H1 (cell line): ENCODE measurements around the gene ENOPH1. TPM values are rescaled to one million over a fixed set of nuclear protein-coding genes. Genes with fewer than 3 reads are reported as not detected.

ENCODE experiments used
- CTCF ChIA-PET: fragments of 300-600 bp; sonication (Branson Sonifier 250); formaldehyde crosslinking; loops from one replicate; lab custom pipeline; 2021; ENCODE audit not compliant: partially characterized antibody; lab: Charles Lee
- POLR2A ChIA-PET: fragments of 300-600 bp; sonication (Branson Sonifier 250); formaldehyde crosslinking; loops from one replicate; lab custom pipeline; 2021; ENCODE audit warnings: inconsistent platforms; ENCODE audit not compliant: partially characterized antibody; lab: Charles Lee
- DNase-seq, 2 experiments: peaks; one replicate each; pipeline versions ENCODE4 v3.0.0 to v3.0.0-alpha.2; 2010 to 2022; ENCODE audit warnings: low spot score in 2 of 2, low read depth in 1 of 2, mixed read lengths in 1 of 2
- FAIRE-seq: peaks from 2 replicates; lab custom pipeline; 2011; peaks lifted over from hg19 to GRCh38; lab: Jason Lieb, UNC
- H2AFZ ChIP-seq: 2 replicates; pipeline ENCODE4 v1.8.1; 2012; ENCODE audit warnings: low read length, inconsistent platforms
- H2AK5ac ChIP-seq: 2 replicates; pipeline ENCODE4 v1.6.1; 2013; ENCODE audit warnings: low read depth, low read length
- H2BK120ac ChIP-seq: replicated peaks from 2 replicates; pipeline ENCODE3; 2013; ENCODE audit warnings: low read depth, low read length, inconsistent platforms
- H2BK12ac ChIP-seq: 2 replicates; pipeline ENCODE4 v1.6.1; 2013; ENCODE audit warnings: low read depth, low read length
- H2BK15ac ChIP-seq: 2 replicates; pipeline ENCODE4 v1.6.1; 2013; ENCODE audit warnings: low read length
- H2BK20ac ChIP-seq: 2 replicates; pipeline ENCODE4 v1.6.1; 2013; ENCODE audit warnings: low read length
- H2BK5ac ChIP-seq: 2 replicates; pipeline ENCODE4 v1.6.1; 2013; ENCODE audit warnings: low read depth, low read length
- H3K14ac ChIP-seq: 2 replicates; pipeline ENCODE4 v1.6.1; 2013; ENCODE audit warnings: inconsistent platforms; ENCODE audit not compliant: insufficient read length
- H3K18ac ChIP-seq: 2 replicates; pipeline ENCODE4 v1.6.1; 2013; ENCODE audit warnings: low read length; ENCODE audit errors: extremely low read depth
- H3K23ac ChIP-seq: 2 replicates; pipeline ENCODE4 v1.6.1; 2013; ENCODE audit warnings: inconsistent platforms; ENCODE audit not compliant: insufficient read length
- H3K23me2 ChIP-seq: 2 replicates; pipeline ENCODE4 v1.6.1; 2013; ENCODE audit warnings: low read depth, low read length
- H3K27ac ChIP-seq: 2 replicates; pipeline ENCODE4 v1.6.1; 2011; ENCODE audit warnings: low read depth, low read length, inconsistent platforms
- H3K27me3 ChIP-seq, 4 experiments: replicated peaks in 1 of 4; 1 replicate in 1 of 4; 2 replicates in 3 of 4; pipeline versions ENCODE4 v1.6.1 to v1.8.1; 2011 to 2013; ENCODE audit warnings: low read length in 3 of 4, mild to moderate bottlenecking in 3 of 4, inconsistent platforms in 2 of 4, mixed read lengths in 2 of 4, moderate library complexity in 1 of 4; ENCODE audit not compliant: control insufficient read depth in 3 of 4, insufficient read depth in 3 of 4; ENCODE audit errors: extremely low read depth in 1 of 4
- H3K36me3 ChIP-seq, 4 experiments: 2 replicates each; pipeline versions ENCODE4 v1.6.1 to v1.8.1; 2011 to 2013; ENCODE audit warnings: mild to moderate bottlenecking in 4 of 4, low read length in 3 of 4, moderate library complexity in 2 of 4, control low read depth in 1 of 4, inconsistent platforms in 1 of 4; ENCODE audit not compliant: insufficient read depth in 4 of 4, control insufficient read depth in 2 of 4
- H3K4ac ChIP-seq: replicated peaks from 2 replicates; pipeline ENCODE3; 2013; ENCODE audit warnings: low read length, low read depth, mixed read lengths, inconsistent platforms; ENCODE audit not compliant: insufficient read length
- H3K4me1 ChIP-seq, 4 experiments: replicated peaks in 1 of 4; 1 replicate in 1 of 4; 2 replicates in 3 of 4; pipeline versions ENCODE4 v1.6.1 to v1.8.1; 2011 to 2013; ENCODE audit warnings: low read length in 3 of 4, inconsistent platforms in 2 of 4, mixed read lengths in 1 of 4; ENCODE audit not compliant: insufficient read depth in 4 of 4, control insufficient read depth in 3 of 4
- H3K4me2 ChIP-seq, 2 experiments: 2 replicates each; pipeline versions ENCODE4 v1.6.1 to v1.8.1; 2011 to 2013; ENCODE audit warnings: low read depth in 2 of 2, low read length in 2 of 2, control low read depth in 1 of 2, inconsistent platforms in 1 of 2, mild to moderate bottlenecking in 1 of 2; ENCODE audit not compliant: insufficient read depth in 1 of 2
- H3K4me3 ChIP-seq, 4 experiments: fragments of 200-600, 300-600 bp in 1 of 4; sonication (generic), shearing (Covaris generic), sonication (Bioruptor Twin) in 1 of 4; 2 replicates each; pipeline versions ENCODE4 v1.5.1 to v1.8.1; 2011 to 2016; ENCODE audit warnings: low read length in 4 of 4, low read depth in 3 of 4, control low read depth in 2 of 4, inconsistent platforms in 2 of 4, mild to moderate bottlenecking in 2 of 4, mixed read lengths in 1 of 4, moderate library complexity in 1 of 4; ENCODE audit not compliant: insufficient read depth in 2 of 4; ENCODE audit errors: extremely low read depth in 1 of 4
- H3K56ac ChIP-seq: replicated peaks from 2 replicates; pipeline ENCODE3; 2013; ENCODE audit warnings: low read depth, mild to moderate bottlenecking, mixed read lengths, low read length, inconsistent platforms; ENCODE audit not compliant: insufficient read length
- H3K79me1 ChIP-seq: 2 replicates; pipeline ENCODE4 v1.6.1; 2013; ENCODE audit warnings: low read depth, low read length, control low read depth
- H3K79me2 ChIP-seq, 2 experiments: 2 replicates each; pipeline versions ENCODE4 v1.6.1 to v1.8.1; 2012 to 2013; ENCODE audit warnings: low read length in 2 of 2, mild to moderate bottlenecking in 2 of 2, inconsistent platforms in 1 of 2; ENCODE audit not compliant: insufficient read depth in 2 of 2, control insufficient read depth in 1 of 2
- H3K9ac ChIP-seq, 4 experiments: replicated peaks in 1 of 4; 1 replicate in 1 of 4; 2 replicates in 3 of 4; pipeline versions ENCODE4 v1.6.1 to v1.8.1; 2011 to 2013; ENCODE audit warnings: low read depth in 3 of 4, low read length in 3 of 4, control low read depth in 2 of 4, mild to moderate bottlenecking in 2 of 4, moderate library complexity in 2 of 4, inconsistent platforms in 1 of 4; ENCODE audit errors: extremely low read depth in 1 of 4
- H3K9me3 ChIP-seq, 2 experiments: 2 replicates each; pipeline versions ENCODE4 v1.6.1 to v1.8.1; 2012 to 2013; ENCODE audit warnings: mild to moderate bottlenecking in 2 of 2, moderate library complexity in 2 of 2, control low read depth in 1 of 2, inconsistent platforms in 1 of 2, low read depth in 1 of 2, low read length in 1 of 2, mixed read lengths in 1 of 2; ENCODE audit not compliant: insufficient read depth in 2 of 2
- H4K20me1 ChIP-seq, 2 experiments: replicated peaks in 1 of 2; 2 replicates each; pipeline versions ENCODE3 to v1.8.1; 2011 to 2013; ENCODE audit warnings: inconsistent platforms in 2 of 2, low read length in 2 of 2, mild to moderate bottlenecking in 1 of 2; ENCODE audit not compliant: insufficient read depth in 2 of 2, control insufficient read depth in 1 of 2
- H4K5ac ChIP-seq: 2 replicates; pipeline ENCODE4 v1.6.1; 2013; ENCODE audit warnings: low read length, low read depth, mixed read lengths, inconsistent platforms; ENCODE audit not compliant: insufficient read length
- H4K8ac ChIP-seq: 2 replicates; pipeline ENCODE4 v1.8.0; 2013; ENCODE audit warnings: mild to moderate bottlenecking, moderate library complexity, low read length, inconsistent platforms; ENCODE audit not compliant: insufficient read depth; ENCODE audit errors: extremely low read depth
- H4K91ac ChIP-seq: replicated peaks from 2 replicates; pipeline ENCODE3; 2013; ENCODE audit warnings: low read length, mixed read lengths, inconsistent platforms; ENCODE audit not compliant: insufficient read length
- KDM4A ChIP-seq: IDR thresholded peaks from one replicate; pipeline ENCODE4 v1.7.1; 2012; ENCODE audit warnings: low read depth, mild to moderate bottlenecking, moderate library complexity, low read length, inconsistent platforms; ENCODE audit not compliant: severe bottlenecking
- POLR2A ChIP-seq, 2 experiments: IDR thresholded peaks; 1 replicate in 1 of 2; 2 replicates in 1 of 2; pipeline ENCODE4 v1.6.1; 2011; ENCODE audit warnings: low read depth in 2 of 2, low read length in 2 of 2, mild to moderate bottlenecking in 2 of 2; ENCODE audit errors: control extremely low read depth in 1 of 2
- RAD21 ChIP-seq, 2 experiments: IDR thresholded peaks in 1 of 2; conservative IDR thresholded peaks in 1 of 2; 2 replicates each; pipeline ENCODE4 v1.6.1; 2011; ENCODE audit warnings: low read depth in 2 of 2, low read length in 2 of 2, improper control_type of control experiment in 1 of 2, inconsistent platforms in 1 of 2, mild to moderate bottlenecking in 1 of 2, moderate library complexity in 1 of 2
- WGBS, 2 experiments: shearing (Covaris generic) in 1 of 2; methylation state at CpG; one replicate each; pipeline versions ENCODE4 v1.1.6 to v1.1.7; 2013 to 2015; ENCODE audit warnings: low lambda C conversion rate in 2 of 2, mixed read lengths in 2 of 2, inconsistent platforms in 1 of 2, low coverage in 1 of 2, missing lambda C conversion rate in 1 of 2; ENCODE audit not compliant: insufficient replicate concordance in 2 of 2, insufficient coverage in 1 of 2, insufficient read length in 1 of 2; ENCODE audit errors: extremely low coverage in 1 of 2, missing lambda C conversion rate in 1 of 2; 5-methylcytosine and 5-hydroxymethylcytosine counted together
- polyA plus RNA-seq, 7 experiments: library from polyadenylated mRNA; depleted of rRNA in 3 of 7; stranded (reverse) in 5 of 7; unstranded in 2 of 7; fragments of >200 nt in 5 of 7; fragments of 200-250 nt in 2 of 7; gene quantifications; 1 replicate in 5 of 7; 2 replicates in 1 of 7; 4 replicates in 1 of 7; pipeline versions ENCODE4 v1.2.1 to v1.2.3, GENCODE V29; 2011 to 2013; ENCODE audit warnings: missing spikeins in 2 of 7, mixed read lengths in 2 of 7
- total RNA-seq: library from RNA; stranded (reverse); fragmentation: NEBNext Ultra II Directional; extraction: Animal tissue kit (Norgen Biotek cat#: 25700); gene quantifications from 2 replicates; pipeline ENCODE4 v1.2.1, GENCODE V29; 2021

The ENOPH1 gene
- total and polyA plus RNA-seq, 2 of the 8 experiments (the other 6 are each of a cell fraction or from before 2014, with no cell fraction given) = 25.1 to 89.3 TPM

GRCh38 chr4:82469791-82470345 is 39.5 kb downstream of the ENOPH1 start:
- H4K5ac ChIP-seq = no peak overlapping the region
- no peak overlapping the region for H2BK15ac ChIP-seq
- no peak overlapping the region for H3K4me2 ChIP-seq
- H3K18ac ChIP-seq = no peak overlapping the region
- H3K23me2 ChIP-seq = no peaks in the 10 kb centered on the region
- no peaks in the 10 kb centered on the region for H3K79me1 ChIP-seq
- no peak overlapping the region for H3K56ac ChIP-seq
- POLR2A ChIA-PET = interaction anchor here (1.2 to 7.0 kb wide), 3 partner anchors 42 to 273 kb away, joined by 3 to 24 read pairs (median 4); partner anchors contain the start of gene HNRNPDL
- H3K9ac ChIP-seq = no peak overlapping the region
- no peak overlapping the region for H2BK120ac ChIP-seq
- TF ChIP-seq POLR2A (IDR thresholded peaks at IDR 0.05; ENCODE audit: control extremely low read depth in 1 of 2, low read depth in 2 of 2, low read length in 2 of 2) (peak in 1 of 2 experiments; percentile 20; a peak in 1 of 3 replicates), KDM4A (no peak), RAD21 (IDR thresholded peaks at IDR 0.05 in 1 of 2, conservative IDR thresholded peaks at IDR 0.05 in 1 of 2; ENCODE audit: low read depth in 2 of 2, low read length in 2 of 2) (peak; percentile 36 to 45)
- no peak overlapping the region for H2AFZ ChIP-seq
- no peak overlapping the region for H2AK5ac ChIP-seq
- peaks cover 4 to 6% of the 10 kb centered on the region in 2 experiments; a peak in 2 of 4 replicates for H3K9me3 ChIP-seq
- H4K20me1 ChIP-seq = no peaks in the 10 kb centered on the region
- H3K27me3 ChIP-seq = no peaks in the 10 kb centered on the region
- FAIRE-seq = no peak
- H3K14ac ChIP-seq = no peak overlapping the region
- no peak overlapping the region for H3K4me3 ChIP-seq
- 92% methylated on average over 2 of the region's 2 CpGs; no CpG with 5 or more reads in 1 of the 2 experiments for WGBS, 2 experiments
- H2BK20ac ChIP-seq = no peak overlapping the region
- H3K27ac ChIP-seq = no peak overlapping the region
- no peak overlapping the region for H3K23ac ChIP-seq
- no peak for DNase-seq
- H3K4me1 ChIP-seq = 0 out of 7 replicates have a peak, but pooled peaks cover 0 to 2% (median 0%) of the 10 kb centered on the region in 4 experiments
- no peak overlapping the region for H2BK5ac ChIP-seq
- CTCF ChIA-PET = interaction anchor here (0.8 to 13.4 kb wide), 10 partner anchors 10 to 271 kb away, joined by 3 to 160 read pairs (median 4); no protein-coding TSS in a partner anchor
- no peak overlapping the region for H3K4ac ChIP-seq
- peaks cover 0 to 10% (median 2%) of the 10 kb centered on the region in 4 experiments; a peak in 4 of 8 replicates for H3K36me3 ChIP-seq
- H2BK12ac ChIP-seq = no peak overlapping the region
- no peaks in the 10 kb centered on the region for H3K79me2 ChIP-seq
- H4K91ac ChIP-seq = no peak overlapping the region
- H4K8ac ChIP-seq = no peak overlapping the region
